ENCODE measurements around the gene COL23A1. TPM values are rescaled to one million over a fixed set of nuclear protein-coding genes. Genes with fewer than 3 reads are reported as not detected.

Gene COL23A1
- total RNA-seq: under 1 TPM; 0.44 to 0.86 TPM

DNA sequence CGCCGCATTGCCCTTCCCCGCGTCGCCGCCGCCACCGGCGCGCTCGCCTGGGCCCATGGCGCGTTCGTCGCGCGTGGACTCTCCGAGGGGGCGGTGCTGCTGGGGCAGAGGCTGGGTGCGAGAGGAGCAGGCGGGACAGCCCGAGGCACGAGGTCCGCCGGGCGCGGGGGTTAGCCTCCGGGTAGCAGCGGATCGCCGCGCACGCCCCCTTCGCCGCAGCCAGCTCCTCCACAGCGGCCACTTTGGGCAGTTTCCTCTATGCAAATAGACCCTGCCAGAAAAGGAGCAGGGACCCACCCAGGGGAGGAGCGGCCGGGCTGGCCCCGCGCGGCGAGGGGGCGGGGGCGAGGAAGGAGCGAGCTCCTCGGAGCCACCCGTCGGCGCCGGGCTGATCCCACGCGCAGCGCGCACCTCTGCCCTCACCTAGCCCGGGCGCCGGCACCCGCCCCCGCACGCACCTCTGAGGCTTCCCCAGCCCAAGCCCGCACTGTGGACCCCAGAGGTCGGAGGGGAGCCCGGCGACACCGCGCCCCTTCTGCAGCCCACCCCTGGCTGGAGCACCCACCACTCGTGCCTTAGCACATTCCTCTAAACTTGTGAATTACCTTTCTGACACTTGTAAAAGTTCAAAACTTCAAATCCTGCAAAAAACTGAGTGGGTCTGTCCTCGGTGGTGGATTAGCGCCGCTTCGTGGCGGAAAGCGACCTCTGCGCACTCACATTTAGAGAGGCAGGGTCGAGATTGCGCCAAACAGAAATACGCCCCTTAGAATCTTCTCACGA is at the start of gene COL23A1:
Gene COL23A1, minus strand, starts transcription at position 253 of the 783 bp plus-strand sequence.
- peaks cover 61% of the 10 kb centered on the region for H3K27me3 Mint-ChIP-seq (ENCODE audit: low read depth)
- peak within 1 kb of the TSS; percentile 77 to 79 for H3K4me3 Mint-ChIP-seq

DNA sequence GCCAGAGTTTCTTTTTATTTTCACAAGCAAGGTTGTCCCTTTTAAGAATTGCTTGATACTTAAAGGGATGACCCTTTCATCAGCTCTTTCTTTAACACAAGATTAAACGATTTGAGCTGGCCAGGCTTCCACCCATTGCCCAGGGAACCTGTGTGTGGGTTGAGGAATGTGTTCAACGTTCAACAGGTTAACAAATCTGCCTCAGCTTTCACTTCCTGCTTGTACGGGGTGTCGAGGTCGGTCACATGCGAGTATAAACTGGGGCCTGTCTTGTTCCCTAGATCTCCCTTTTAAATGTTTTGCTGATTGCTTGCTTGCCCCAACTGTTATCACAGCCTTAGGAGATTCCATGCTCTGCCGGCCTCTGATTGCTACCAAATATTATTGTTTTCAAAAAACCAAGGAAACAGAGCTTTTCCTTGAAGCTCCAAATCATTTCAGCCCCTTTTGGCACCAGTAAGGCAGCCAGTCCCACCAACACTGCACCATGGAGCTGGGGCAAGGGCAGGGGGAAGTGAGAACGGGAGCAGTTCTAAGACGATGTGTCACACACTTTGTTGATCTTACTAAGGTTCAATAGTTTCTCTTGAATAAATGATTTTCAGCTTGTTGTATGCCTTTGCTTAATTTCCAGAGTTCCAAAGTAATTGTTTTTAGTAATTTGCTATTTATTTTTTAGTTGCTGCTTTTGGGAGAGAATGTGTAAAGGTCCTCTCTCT is 47.3 kb upstream of the COL23A1 start:
- Mint-ChIP-seq H3K9me3 (no peaks in the 10 kb centered on the region), H3K27ac (no peak overlapping the region), H3K27me3 (ENCODE audit: low read depth) (peaks cover 7% of the 10 kb centered on the region), H3K4me3 (no peak overlapping the region), H3K36me3 (ENCODE audit: insufficient read depth in 2 of 2) (no peaks in the 10 kb centered on the region), H3K4me1 (ENCODE audit: low read depth) (no peaks in the 10 kb centered on the region)
- no peak for DNase-seq
- no peak for ATAC-seq (replicated peaks in 1 of 2)

More for the DNA sequence above, at the start of gene COL23A1:
- H3K36me3 Mint-ChIP-seq (ENCODE audit: insufficient read depth in 2 of 2): peaks cover 9 to 17% of the 10 kb centered on the region in 2 donors
- peaks cover 5% of the 10 kb centered on the region for H3K4me1 Mint-ChIP-seq (ENCODE audit: low read depth)
- no peak within 1 kb of the TSS for H3K27ac Mint-ChIP-seq
- DNase-seq: peak; percentile 36 to 47
- peaks cover 7 to 10% of the 10 kb centered on the region in 2 donors for H3K9me3 Mint-ChIP-seq
- ATAC-seq (replicated peaks in 1 of 2): peak; percentile 62 to 65

DNA sequence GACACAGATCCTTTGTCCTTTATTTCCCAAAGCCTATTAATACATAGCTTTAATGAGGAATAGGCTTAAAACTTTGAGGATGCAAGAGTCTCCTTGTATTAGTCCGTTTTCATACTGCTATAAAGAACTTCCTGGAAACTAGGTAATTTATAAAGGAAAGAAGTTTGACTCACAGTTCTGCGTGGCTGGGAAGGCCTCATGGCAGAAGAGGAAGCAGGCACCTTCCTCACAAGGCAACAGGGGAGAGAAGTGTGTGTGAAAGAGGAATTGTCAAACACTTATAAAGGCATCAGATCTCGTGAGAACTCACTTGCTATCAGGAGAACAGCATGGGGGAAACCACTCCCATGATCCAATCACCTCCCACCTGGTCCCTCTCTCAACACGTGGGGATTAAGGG is 42.1 kb upstream of the COL23A1 start:
- Mint-ChIP-seq H3K27me3 (ENCODE audit: low read depth) (peaks cover 7% of the 10 kb centered on the region), H3K4me3 (no peak overlapping the region), H3K27ac (no peak overlapping the region), H3K9me3 (peaks cover 1 to 3% of the 10 kb centered on the region in 2 donors), H3K4me1 (ENCODE audit: low read depth) (no peaks in the 10 kb centered on the region), H3K36me3 (ENCODE audit: insufficient read depth in 2 of 2) (peaks cover 3 to 4% of the 10 kb centered on the region in 2 donors)
- ATAC-seq (replicated peaks in 1 of 2) (no peak), DNase-seq (no peak)

- DNase-seq (no peak), ATAC-seq (replicated peaks in 1 of 2) (no peak)
- Mint-ChIP-seq H3K27ac (no peak overlapping the region), H3K27me3 (ENCODE audit: low read depth) (peaks cover 7% of the 10 kb centered on the region), H3K4me3 (no peak overlapping the region), H3K4me1 (ENCODE audit: low read depth) (peaks cover under 1% of the 10 kb centered on the region), H3K36me3 (ENCODE audit: insufficient read depth in 2 of 2) (peaks cover 4 to 7% of the 10 kb centered on the region in 2 donors), H3K9me3 (peaks cover 1 to 3% of the 10 kb centered on the region in 2 donors)
Observed at GRCh38 chr5:178630951-178631350, 40.8 kb upstream of the COL23A1 start.

- DNase-seq: no peak
- Mint-ChIP-seq H3K4me1 (ENCODE audit: low read depth) (peaks cover 5% of the 10 kb centered on the region), H3K27ac (no peak overlapping the region), H3K36me3 (ENCODE audit: insufficient read depth in 2 of 2) (peaks cover 7 to 11% of the 10 kb centered on the region in 2 donors), H3K27me3 (ENCODE audit: low read depth) (peaks cover 7% of the 10 kb centered on the region), H3K4me3 (no peak overlapping the region), H3K9me3 (peaks cover 1 to 3% of the 10 kb centered on the region in 2 donors)
- ATAC-seq (replicated peaks in 1 of 2): no peak
Observed at GRCh38 chr5:178630475-178630930, 40.3 kb upstream of the COL23A1 start.

DNA sequence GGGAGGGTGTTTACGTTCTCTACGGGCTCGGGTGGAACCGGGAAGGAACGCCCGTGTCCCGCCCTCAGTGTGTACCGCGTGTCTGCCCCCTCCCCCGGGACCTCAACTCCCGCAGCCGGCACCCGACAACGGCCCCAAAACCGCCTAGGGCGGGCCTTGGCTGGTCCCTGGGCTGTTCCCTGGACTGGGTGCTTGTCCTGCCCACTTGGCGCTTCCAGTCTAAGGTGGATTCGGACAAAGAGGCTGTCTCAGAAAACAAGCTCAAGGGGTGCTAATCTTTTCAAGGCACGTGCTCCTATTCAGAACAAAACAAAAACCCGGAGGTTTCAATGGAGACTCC is 37.0 kb upstream of the COL23A1 start:
- ATAC-seq (replicated peaks in 1 of 2) (no peak), DNase-seq (no peak)
- Mint-ChIP-seq H3K4me3 (peak overlapping the region; percentile 98 to 99), H3K27ac (no peak overlapping the region), H3K27me3 (ENCODE audit: low read depth) (no peaks in the 10 kb centered on the region), H3K9me3 (peaks cover 1 to 3% of the 10 kb centered on the region in 2 donors), H3K4me1 (ENCODE audit: low read depth) (peaks cover 32% of the 10 kb centered on the region), H3K36me3 (ENCODE audit: insufficient read depth in 2 of 2) (peaks cover 12 to 13% of the 10 kb centered on the region in 2 donors)

DNA sequence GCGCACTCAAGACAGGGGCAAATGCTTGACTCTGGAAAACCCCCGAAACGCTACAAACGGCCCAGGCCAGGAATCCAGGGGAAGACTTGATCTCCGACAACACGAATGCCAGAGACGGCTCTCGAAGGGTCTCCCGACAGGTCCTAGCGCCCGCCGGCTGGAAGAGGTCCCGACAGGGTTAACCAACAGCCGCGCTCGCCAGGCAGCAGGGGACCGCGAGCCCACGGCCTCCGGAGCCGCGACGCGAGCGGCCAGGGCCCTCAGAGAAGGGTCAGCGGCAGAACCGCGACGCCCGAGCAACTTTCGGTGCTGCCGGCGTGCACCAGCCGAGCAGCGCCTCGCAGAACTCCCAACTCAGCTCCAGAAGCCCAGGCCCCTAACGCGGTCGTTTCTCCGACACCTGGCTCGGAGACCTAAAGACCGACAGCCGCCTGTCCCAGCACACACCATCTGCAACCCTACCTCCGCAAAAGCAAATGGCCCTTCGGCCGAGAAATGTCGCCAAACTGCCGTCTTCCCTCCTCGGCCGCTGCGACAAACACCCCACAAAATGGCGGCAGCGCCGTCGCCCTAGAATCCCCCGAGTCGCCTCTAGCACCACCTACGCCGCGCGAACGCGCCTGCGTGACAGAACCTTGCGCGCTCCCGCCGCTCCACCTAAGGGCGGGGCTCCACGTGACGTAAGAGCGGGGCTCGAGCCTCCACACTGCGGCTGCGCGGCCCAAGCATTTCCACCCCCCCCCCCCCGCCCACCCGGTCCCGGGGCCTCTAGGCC is 36.5 kb upstream of the COL23A1 start, which contains the start of gene CLK4:
Gene CLK4, minus strand, starts transcription at position 567 of the 775 bp plus-strand sequence. CDS start 3,634 bp downstream, outside the sequence.
- H3K9me3 Mint-ChIP-seq: peaks cover 1 to 3% of the 10 kb centered on the region in 2 donors
- peak; percentile 98 for DNase-seq
- H3K4me1 Mint-ChIP-seq (ENCODE audit: low read depth): peaks cover 32% of the 10 kb centered on the region
- no peaks in the 10 kb centered on the region for H3K27me3 Mint-ChIP-seq (ENCODE audit: low read depth)
- peak within 1 kb of the TSS; percentile 99 for H3K27ac Mint-ChIP-seq
- H3K4me3 Mint-ChIP-seq: peak within 1 kb of the TSS; percentile 98 to 99
- ATAC-seq (replicated peaks in 1 of 2): peak; percentile 89 to 90
- H3K36me3 Mint-ChIP-seq (ENCODE audit: insufficient read depth in 2 of 2): peaks cover 12 to 13% of the 10 kb centered on the region in 2 donors

DNA sequence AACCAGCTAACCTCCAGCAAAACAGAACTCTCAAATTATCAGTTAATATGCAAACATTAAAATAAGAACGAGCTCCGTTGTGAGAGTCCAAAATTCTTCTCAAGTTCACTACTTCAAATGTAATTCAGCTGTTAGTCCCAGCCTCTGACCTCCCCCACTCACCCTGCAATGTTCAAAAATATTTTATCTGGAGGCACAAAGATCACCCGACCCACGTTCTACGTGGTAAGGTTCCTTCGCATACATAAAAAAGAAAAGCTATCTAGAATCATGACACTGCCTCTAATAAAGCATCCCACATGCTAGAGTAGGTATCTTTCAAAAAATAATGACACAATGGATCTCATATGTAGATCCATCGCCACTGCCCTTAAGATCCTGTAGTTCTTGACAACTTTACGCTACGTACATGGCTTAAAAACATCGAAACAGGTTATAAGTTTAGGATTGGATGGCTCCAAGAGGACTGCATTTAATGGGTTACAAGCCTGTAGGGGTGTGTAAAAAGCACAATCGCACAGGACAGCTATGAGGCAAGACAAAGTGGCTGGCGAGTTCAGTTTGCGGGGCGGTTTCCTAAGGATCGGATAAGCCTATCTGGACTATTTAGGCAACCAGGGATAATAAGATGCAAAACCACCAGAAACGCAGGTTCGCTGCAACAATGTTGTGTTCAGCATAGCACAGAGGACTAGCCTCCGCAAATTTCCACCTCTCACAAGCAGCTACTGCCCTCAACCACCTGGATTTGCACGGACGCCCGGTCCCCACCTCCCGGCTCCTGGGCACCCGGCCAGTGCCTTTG is 35.7 kb upstream of the COL23A1 start:
- ATAC-seq (replicated peaks in 1 of 2) (peak; percentile 14 to 46), DNase-seq (no peak)
- Mint-ChIP-seq H3K27ac (peak overlapping the region; percentile 99), H3K4me1 (ENCODE audit: low read depth) (peaks cover 32% of the 10 kb centered on the region), H3K9me3 (peaks cover 1 to 3% of the 10 kb centered on the region in 2 donors), H3K27me3 (ENCODE audit: low read depth) (no peaks in the 10 kb centered on the region), H3K4me3 (peak overlapping the region; percentile 98 to 99), H3K36me3 (ENCODE audit: insufficient read depth in 2 of 2) (peaks cover 15 to 17% of the 10 kb centered on the region in 2 donors)

GRCh38 chr5:178624631-178625546 is 34.7 kb upstream of the COL23A1 start:
- H3K9me3 Mint-ChIP-seq: peaks cover 1 to 3% of the 10 kb centered on the region in 2 donors

GRCh38 chr5:178622679-178623247 is 32.6 kb upstream of the COL23A1 start:
- peaks cover 55% of the 10 kb centered on the region for H3K4me1 Mint-ChIP-seq (ENCODE audit: low read depth)
- H3K9me3 Mint-ChIP-seq: peaks cover 1% of the 10 kb centered on the region in 2 donors
- H3K4me3 Mint-ChIP-seq: no peak overlapping the region
- no peaks in the 10 kb centered on the region for H3K27me3 Mint-ChIP-seq (ENCODE audit: low read depth)
- H3K36me3 Mint-ChIP-seq (ENCODE audit: insufficient read depth in 2 of 2): peaks cover 23 to 35% of the 10 kb centered on the region in 2 donors
- H3K27ac Mint-ChIP-seq: no peak overlapping the region
- ATAC-seq (replicated peaks in 1 of 2) (no peak), DNase-seq (no peak)

More at GRCh38 chr5:178624631-178625546, 34.7 kb upstream of the COL23A1 start:
- Mint-ChIP-seq H3K27ac (peak overlapping the region; percentile 99), H3K4me3 (peak overlapping the region; percentile 98 to 99), H3K4me1 (ENCODE audit: low read depth) (peaks cover 41% of the 10 kb centered on the region), H3K27me3 (ENCODE audit: low read depth) (no peaks in the 10 kb centered on the region), H3K36me3 (ENCODE audit: insufficient read depth in 2 of 2) (peaks cover 18 to 27% of the 10 kb centered on the region in 2 donors)
- DNase-seq: no peak
- ATAC-seq (replicated peaks in 1 of 2): no peak

- Mint-ChIP-seq H3K36me3 (ENCODE audit: insufficient read depth in 2 of 2) (peaks cover 17 to 43% of the 10 kb centered on the region in 2 donors), H3K9me3 (no peaks in the 10 kb centered on the region), H3K27ac (peak overlapping the region; percentile 85), H3K27me3 (ENCODE audit: low read depth) (no peaks in the 10 kb centered on the region), H3K4me1 (ENCODE audit: low read depth) (peaks cover 39% of the 10 kb centered on the region), H3K4me3 (no peak overlapping the region)
- DNase-seq: no peak
- ATAC-seq (replicated peaks in 1 of 2): no peak
Observed at GRCh38 chr5:178619390-178619789, 29.2 kb upstream of the COL23A1 start.
